SK-N-SH (cell line): ENCODE measurements around the gene SLC5A1.

ENCODE experiments used
- CTCF ChIP-seq: fragments of 200-600 bp; sonication (generic); IDR thresholded peaks from 2 replicates; pipeline ENCODE4 v1.6.1; 2017; ENCODE audit warnings: antibody characterized with exemption, mild to moderate bottlenecking, moderate library complexity
- EP300 ChIP-seq, 2 experiments: IDR thresholded peaks; 2 replicates each; pipeline versions ENCODE4 v1.4.0 to v1.6.1; 2012; ENCODE audit warnings: borderline replicate concordance in 1 of 2, low read depth in 1 of 2, low read length in 1 of 2
- EZH2phosphoT487 ChIP-seq: fragments of 200-600 bp; sonication (generic); IDR thresholded peaks from 2 replicates; pipeline ENCODE4 v1.6.1; 2017; ENCODE audit warnings: low read depth, mixed run types, mild to moderate bottlenecking, antibody characterized with exemption, moderate library complexity, borderline replicate concordance
- GABPA ChIP-seq: IDR thresholded peaks from 2 replicates; pipeline ENCODE4 v1.4.0; 2012; ENCODE audit warnings: low read depth, mild to moderate bottlenecking
- NRF1 ChIP-seq: IDR thresholded peaks from 2 replicates; pipeline ENCODE4 v1.6.1; 2012; ENCODE audit warnings: low read depth, mild to moderate bottlenecking, low read length
- POLR2AphosphoS5 ChIP-seq: IDR thresholded peaks from 2 replicates; pipeline ENCODE4 v1.6.1; 2012; ENCODE audit warnings: low read depth, low read length
- REST ChIP-seq: IDR thresholded peaks from 2 replicates; pipeline ENCODE4 v1.6.1; 2012; ENCODE audit warnings: mild to moderate bottlenecking, low read depth, low read length, moderate library complexity
- RXRA ChIP-seq: IDR thresholded peaks from 2 replicates; pipeline ENCODE4 v1.4.0; 2012; ENCODE audit warnings: low read depth, mild to moderate bottlenecking, borderline replicate concordance
- SIN3A ChIP-seq: IDR thresholded peaks from 2 replicates; pipeline ENCODE4 v1.6.1; 2012; ENCODE audit warnings: low read depth, mild to moderate bottlenecking, low read length, moderate library complexity, borderline replicate concordance
- SMC3 ChIP-seq: IDR thresholded peaks from 2 replicates; pipeline ENCODE4 v1.6.1; 2012; ENCODE audit warnings: low read depth, low read length, improper control_type of control experiment
- TCF12 ChIP-seq: IDR thresholded peaks from 2 replicates; pipeline ENCODE4 v1.4.0; 2012
- TF ChIP-seq, protein P1 (sequence below): IDR thresholded peaks from 2 replicates; pipeline ENCODE4 v1.4.0; 2012; ENCODE audit warnings: low read depth, borderline replicate concordance
- TF ChIP-seq, protein P2 (sequence below): IDR thresholded peaks from 2 replicates; pipeline ENCODE4; 2012

DNA sequence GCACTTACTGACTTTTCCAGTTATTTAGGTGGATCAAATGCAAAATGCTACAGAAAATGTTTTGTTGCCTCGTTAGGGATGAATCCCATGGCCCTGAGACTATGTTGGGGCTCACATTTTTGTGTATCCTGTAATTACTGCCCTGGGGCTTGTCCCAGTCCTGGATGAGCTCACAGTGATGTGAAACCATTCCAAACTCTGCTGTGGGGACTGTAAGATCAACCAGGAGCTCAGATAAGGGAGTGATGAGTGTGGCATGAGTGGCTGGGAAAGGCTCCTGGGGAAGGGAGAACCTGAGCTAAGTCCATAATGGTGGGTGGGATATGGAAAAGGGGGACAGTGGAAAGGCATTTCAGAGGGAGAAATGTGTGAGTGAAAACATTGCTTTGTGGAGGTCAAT is 54.0 kb downstream of the SLC5A1 start:
- TF ChIP-seq CTCF (no peak), EZH2phosphoT487 (no peak), RXRA (no peak), POLR2AphosphoS5 (no peak), GABPA (no peak), EP300 (IDR thresholded peaks at IDR 0.05; ENCODE audit: borderline replicate concordance in 1 of 2, low read depth in 1 of 2, low read length in 1 of 2) (no peak), REST (no peak), SMC3 (no peak), NRF1 (no peak), TCF12 (no peak), SIN3A (no peak)
- TF ChIP-seq, protein P1, sequence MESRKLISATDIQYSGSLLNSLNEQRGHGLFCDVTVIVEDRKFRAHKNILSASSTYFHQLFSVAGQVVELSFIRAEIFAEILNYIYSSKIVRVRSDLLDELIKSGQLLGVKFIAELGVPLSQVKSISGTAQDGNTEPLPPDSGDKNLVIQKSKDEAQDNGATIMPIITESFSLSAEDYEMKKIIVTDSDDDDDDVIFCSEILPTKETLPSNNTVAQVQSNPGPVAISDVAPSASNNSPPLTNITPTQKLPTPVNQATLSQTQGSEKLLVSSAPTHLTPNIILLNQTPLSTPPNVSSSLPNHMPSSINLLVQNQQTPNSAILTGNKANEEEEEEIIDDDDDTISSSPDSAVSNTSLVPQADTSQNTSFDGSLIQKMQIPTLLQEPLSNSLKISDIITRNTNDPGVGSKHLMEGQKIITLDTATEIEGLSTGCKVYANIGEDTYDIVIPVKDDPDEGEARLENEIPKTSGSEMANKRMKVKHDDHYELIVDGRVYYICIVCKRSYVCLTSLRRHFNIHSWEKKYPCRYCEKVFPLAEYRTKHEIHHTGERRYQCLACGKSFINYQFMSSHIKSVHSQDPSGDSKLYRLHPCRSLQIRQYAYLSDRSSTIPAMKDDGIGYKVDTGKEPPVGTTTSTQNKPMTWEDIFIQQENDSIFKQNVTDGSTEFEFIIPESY = no peak
- TF ChIP-seq, protein P2, sequence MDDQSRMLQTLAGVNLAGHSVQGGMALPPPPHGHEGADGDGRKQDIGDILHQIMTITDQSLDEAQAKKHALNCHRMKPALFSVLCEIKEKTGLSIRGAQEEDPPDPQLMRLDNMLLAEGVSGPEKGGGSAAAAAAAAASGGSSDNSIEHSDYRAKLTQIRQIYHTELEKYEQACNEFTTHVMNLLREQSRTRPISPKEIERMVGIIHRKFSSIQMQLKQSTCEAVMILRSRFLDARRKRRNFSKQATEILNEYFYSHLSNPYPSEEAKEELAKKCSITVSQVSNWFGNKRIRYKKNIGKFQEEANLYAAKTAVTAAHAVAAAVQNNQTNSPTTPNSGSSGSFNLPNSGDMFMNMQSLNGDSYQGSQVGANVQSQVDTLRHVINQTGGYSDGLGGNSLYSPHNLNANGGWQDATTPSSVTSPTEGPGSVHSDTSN = no peak
